B cell (primary cell): ENCODE results near the gene CR1.

ENCODE experiments used
- EZH2 ChIP-seq: IDR thresholded peaks from 2 replicates; pipeline ENCODE4 v1.6.1; 2012; ENCODE audit warnings: borderline replicate concordance, low read depth, mild to moderate bottlenecking, moderate library complexity, low read length; ENCODE audit not compliant: insufficient read depth, poor library complexity, severe bottlenecking
- TF ChIP-seq, protein P1 (sequence below): fragments of 200-600 bp; IDR thresholded peaks from one replicate; pipeline ENCODE4 v1.8.0; 2022; ENCODE audit warnings: antibody characterized with exemption, mild to moderate bottlenecking

- no peak for TF ChIP-seq EZH2
- TF ChIP-seq, protein P1, sequence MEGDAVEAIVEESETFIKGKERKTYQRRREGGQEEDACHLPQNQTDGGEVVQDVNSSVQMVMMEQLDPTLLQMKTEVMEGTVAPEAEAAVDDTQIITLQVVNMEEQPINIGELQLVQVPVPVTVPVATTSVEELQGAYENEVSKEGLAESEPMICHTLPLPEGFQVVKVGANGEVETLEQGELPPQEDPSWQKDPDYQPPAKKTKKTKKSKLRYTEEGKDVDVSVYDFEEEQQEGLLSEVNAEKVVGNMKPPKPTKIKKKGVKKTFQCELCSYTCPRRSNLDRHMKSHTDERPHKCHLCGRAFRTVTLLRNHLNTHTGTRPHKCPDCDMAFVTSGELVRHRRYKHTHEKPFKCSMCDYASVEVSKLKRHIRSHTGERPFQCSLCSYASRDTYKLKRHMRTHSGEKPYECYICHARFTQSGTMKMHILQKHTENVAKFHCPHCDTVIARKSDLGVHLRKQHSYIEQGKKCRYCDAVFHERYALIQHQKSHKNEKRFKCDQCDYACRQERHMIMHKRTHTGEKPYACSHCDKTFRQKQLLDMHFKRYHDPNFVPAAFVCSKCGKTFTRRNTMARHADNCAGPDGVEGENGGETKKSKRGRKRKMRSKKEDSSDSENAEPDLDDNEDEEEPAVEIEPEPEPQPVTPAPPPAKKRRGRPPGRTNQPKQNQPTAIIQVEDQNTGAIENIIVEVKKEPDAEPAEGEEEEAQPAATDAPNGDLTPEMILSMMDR, result no peak
Measured at GRCh38 chr1:207691010-207691409, 195.1 kb downstream of the CR1 start.
